Measurements from ENCODE around the gene ZDHHC3.

- TF ChIP-seq CTCF (conservative IDR thresholded peaks at IDR 0.05; ENCODE audit: low read depth, low read length) (no peak), EZH2 (IDR thresholded peaks at IDR 0.05; ENCODE audit: borderline replicate concordance, low read depth, low read length, poor library complexity, severe bottlenecking) (no peak)
Measured at GRCh38 chr3:44952689-44953088, 23.3 kb downstream of the ZDHHC3 start.

All from A673 (cell line).